Activated T-helper 1 cell treated with anti-CD3 and anti-CD28 coated beads, Interleukin-12 subunit alpha, Interleukin-12 subunit beta, Interleukin-2, Interleukin-4 antibody, amounts not matched to agents 30 ng/mL and 10 ng/mL and 1 ng/mL, durations not matched to agents 14 hours and 24 hours and 36 hours (primary cell): ENCODE measurements around the gene APOL6. TPM values are rescaled to one million over a fixed set of nuclear protein-coding genes. Genes with fewer than 3 reads are reported as not detected.
"Not testable (repeated sequence)": the region's sequence is repeated elsewhere in the genome, so short reads cannot be mapped to it uniquely, and the experiment has no call there.

ENCODE experiments used
- DNase-seq: peaks from one replicate; pipeline ENCODE4 v3.0.0; 2021; ENCODE audit warnings: low spot score
- H3K27ac Mint-ChIP-seq: one replicate; pipeline ENCODE4 v1.8.0; 2021; ENCODE audit warnings: mild to moderate bottlenecking, mixed read lengths
- H3K27me3 Mint-ChIP-seq: one replicate; pipeline ENCODE4 v1.8.0; 2022; ENCODE audit warnings: mild to moderate bottlenecking, moderate library complexity, mixed read lengths; ENCODE audit not compliant: insufficient read depth
- H3K36me3 Mint-ChIP-seq: one replicate; pipeline ENCODE4 v1.8.0; 2021; ENCODE audit warnings: low read depth, mixed read lengths
- H3K4me1 Mint-ChIP-seq: one replicate; pipeline ENCODE4 v1.8.0; 2021; ENCODE audit warnings: low read depth, mixed read lengths
- H3K4me3 Mint-ChIP-seq: one replicate; pipeline ENCODE4 v1.8.0; 2021; ENCODE audit warnings: mild to moderate bottlenecking, moderate library complexity, mixed read lengths
- H3K9me3 Mint-ChIP-seq: one replicate; pipeline ENCODE4 v1.8.0; 2021; ENCODE audit warnings: mixed read lengths
- intact Hi-C: fragments of 100-400 bp; cut with micrococcal nuclease; formaldehyde crosslinking; loops from one replicate; pipeline ENCODE4 v1.15.1; 2024
- total RNA-seq: library from RNA; stranded (reverse); gene quantifications from 2 replicates; pipeline ENCODE4 v1.2.3, GENCODE V29; 2022

The APOL6 gene
- total RNA-seq, 1 donor from 2014 or later, result 27.3 TPM

GRCh38 chr22:35649636-35650250 is 1.5 kb downstream of the APOL6 start:
- H3K27ac Mint-ChIP-seq, result peak overlapping the region; percentile 100
- H3K36me3 Mint-ChIP-seq, result peaks cover 36% of the 10 kb centered on the region
- H3K27me3 Mint-ChIP-seq, result no peaks in the 10 kb centered on the region
- peak overlapping the region; percentile 100 for H3K4me3 Mint-ChIP-seq
- no peak for DNase-seq
- peaks cover 50% of the 10 kb centered on the region for H3K4me1 Mint-ChIP-seq
- intact Hi-C loops, result loop anchor here (2.0 kb wide), 2 partner anchors 47 to 589 kb away; partner anchors contain the start of gene APOL2
- peaks cover 5% of the 10 kb centered on the region for H3K9me3 Mint-ChIP-seq

- no peak for DNase-seq
- no peak overlapping the region for H3K27ac Mint-ChIP-seq
- peak overlapping the region; percentile 45 for H3K4me3 Mint-ChIP-seq
- H3K9me3 Mint-ChIP-seq, result peaks cover 5% of the 10 kb centered on the region
- intact Hi-C loops, result no loop called here
- H3K4me1 Mint-ChIP-seq, result peaks cover 58% of the 10 kb centered on the region
- no peaks in the 10 kb centered on the region for H3K27me3 Mint-ChIP-seq
- peaks cover 47% of the 10 kb centered on the region for H3K36me3 Mint-ChIP-seq
Observed at GRCh38 chr22:35651085-35651484, 2.8 kb downstream of the APOL6 start.

- peaks cover 73% of the 10 kb centered on the region for H3K36me3 Mint-ChIP-seq
Observed at GRCh38 chr22:35653824-35654223, 5.6 kb downstream of the APOL6 start.

GRCh38 chr22:35656284-35656752 is 8.1 kb downstream of the APOL6 start:
- intact Hi-C loops, result no loop called here
- H3K27ac Mint-ChIP-seq, result no peak overlapping the region
- peaks cover 86% of the 10 kb centered on the region for H3K36me3 Mint-ChIP-seq
- peaks cover 25% of the 10 kb centered on the region for H3K9me3 Mint-ChIP-seq
- no peak overlapping the region for H3K4me3 Mint-ChIP-seq
- peaks cover 68% of the 10 kb centered on the region for H3K4me1 Mint-ChIP-seq
- no peak for DNase-seq
- no peaks in the 10 kb centered on the region for H3K27me3 Mint-ChIP-seq

More at GRCh38 chr22:35653824-35654223, 5.6 kb downstream of the APOL6 start:
- Mint-ChIP-seq H3K27ac (peak overlapping the region; percentile 28), H3K4me1 (peaks cover 63% of the 10 kb centered on the region), H3K27me3 (no peaks in the 10 kb centered on the region), H3K9me3 (peaks cover 10% of the 10 kb centered on the region), H3K4me3 (no peak overlapping the region)
- DNase-seq, result no peak
- intact Hi-C loops, result no loop called here

- intact Hi-C loops, result no loop called here
- Mint-ChIP-seq H3K27me3 (no peaks in the 10 kb centered on the region), H3K4me3 (no peak overlapping the region), H3K4me1 (peaks cover 81% of the 10 kb centered on the region), H3K27ac (peak overlapping the region; percentile 86), H3K36me3 (peaks cover 91% of the 10 kb centered on the region), H3K9me3 (peaks cover 33% of the 10 kb centered on the region)
- no peak for DNase-seq
Observed at GRCh38 chr22:35657571-35658312, 9.5 kb downstream of the APOL6 start.

GRCh38 chr22:35660291-35661127 is 12.3 kb downstream of the APOL6 start:
- intact Hi-C loops, result loop anchor here (1.0 to 5.0 kb wide), 3 partner anchors 12 to 37 kb away; partner anchors contain the start of gene APOL6
- peak overlapping the region; percentile 86 for H3K27ac Mint-ChIP-seq
- DNase-seq, result no peak
- peaks cover 89% of the 10 kb centered on the region for H3K36me3 Mint-ChIP-seq
- H3K9me3 Mint-ChIP-seq, result peaks cover 41% of the 10 kb centered on the region
- peaks cover 68% of the 10 kb centered on the region for H3K4me1 Mint-ChIP-seq
- no peaks in the 10 kb centered on the region for H3K27me3 Mint-ChIP-seq
- peak overlapping the region; percentile 42 for H3K4me3 Mint-ChIP-seq

- Mint-ChIP-seq H3K27me3 (no peaks in the 10 kb centered on the region), H3K9me3 (peaks cover 41% of the 10 kb centered on the region), H3K4me3 (no peak overlapping the region), H3K4me1 (peaks cover 63% of the 10 kb centered on the region), H3K27ac (peak overlapping the region; percentile 86), H3K36me3 (peaks cover 83% of the 10 kb centered on the region)
- DNase-seq, result no peak
- intact Hi-C loops, result loop anchor here (1.0 to 5.0 kb wide), 2 partner anchors 18 to 36 kb away; no protein-coding TSS in a partner anchor
Observed at GRCh38 chr22:35661464-35661863, 13.2 kb downstream of the APOL6 start.

- no peak overlapping the region for H3K4me3 Mint-ChIP-seq
- peaks cover 51% of the 10 kb centered on the region for H3K9me3 Mint-ChIP-seq
- intact Hi-C loops, result loop anchor here (5.0 kb wide), 1 partner anchor 34 kb away; no protein-coding TSS in a partner anchor
- H3K4me1 Mint-ChIP-seq, result peaks cover 54% of the 10 kb centered on the region
- H3K27ac Mint-ChIP-seq, result peak overlapping the region; percentile 86
- DNase-seq, result no peak
- peaks cover 83% of the 10 kb centered on the region for H3K36me3 Mint-ChIP-seq
- H3K27me3 Mint-ChIP-seq, result no peaks in the 10 kb centered on the region
Observed at GRCh38 chr22:35662914-35663313, 14.7 kb downstream of the APOL6 start.

GRCh38 chr22:35663371-35663770 is 15.1 kb downstream of the APOL6 start:
- intact Hi-C loops, result loop anchor here (5.0 kb wide), 1 partner anchor 34 kb away; no protein-coding TSS in a partner anchor
- H3K9me3 Mint-ChIP-seq, result peaks cover 51% of the 10 kb centered on the region
- H3K4me1 Mint-ChIP-seq, result peaks cover 49% of the 10 kb centered on the region
- no peaks in the 10 kb centered on the region for H3K27me3 Mint-ChIP-seq
- peak overlapping the region; percentile 65 for H3K27ac Mint-ChIP-seq
- no peak for DNase-seq
- peak overlapping the region; percentile 22 for H3K4me3 Mint-ChIP-seq
- H3K36me3 Mint-ChIP-seq, result peaks cover 83% of the 10 kb centered on the region

GRCh38 chr22:35664955-35665587 is 16.8 kb downstream of the APOL6 start:
- H3K4me3 Mint-ChIP-seq, result no peak overlapping the region
- peaks cover 43% of the 10 kb centered on the region for H3K9me3 Mint-ChIP-seq
- H3K27ac Mint-ChIP-seq, result no peak overlapping the region
- H3K4me1 Mint-ChIP-seq, result peaks cover 35% of the 10 kb centered on the region
- H3K36me3 Mint-ChIP-seq, result peaks cover 77% of the 10 kb centered on the region
- no peak for DNase-seq
- intact Hi-C loops, result loop anchor here (5.0 kb wide), 1 partner anchor 32 kb away; no protein-coding TSS in a partner anchor
- H3K27me3 Mint-ChIP-seq, result no peaks in the 10 kb centered on the region

- H3K27ac Mint-ChIP-seq, intact Hi-C loops, H3K4me3 Mint-ChIP-seq, DNase-seq, H3K27me3 Mint-ChIP-seq: not testable (repeated sequence)
- H3K4me1 Mint-ChIP-seq, result peaks cover 20% of the 10 kb centered on the region
- peaks cover 62% of the 10 kb centered on the region for H3K36me3 Mint-ChIP-seq
- H3K9me3 Mint-ChIP-seq, result peaks cover 35% of the 10 kb centered on the region
Observed at GRCh38 chr22:35666699-35667098, 18.5 kb downstream of the APOL6 start.

- Mint-ChIP-seq H3K36me3 (peaks cover 28% of the 10 kb centered on the region), H3K27me3 (no peaks in the 10 kb centered on the region), H3K9me3 (peaks cover 35% of the 10 kb centered on the region), H3K27ac (no peak overlapping the region), H3K4me1 (peaks cover 8% of the 10 kb centered on the region), H3K4me3 (no peak overlapping the region)
- no peak for DNase-seq
- intact Hi-C loops, result no loop called here
Observed at GRCh38 chr22:35674335-35674734, 26.1 kb downstream of the APOL6 start.
